Sigmoid colon (tissue), 7 donors: ENCODE data around the gene GPC3. TPM values are rescaled to one million over a fixed set of nuclear protein-coding genes. Genes with fewer than 3 reads are reported as not detected.
A peak's percentile ranks its signal among the peaks of the same experiment; 100 is the strongest.

Source experiments
- DNase-seq: peaks from one replicate; pipeline ENCODE4 v3.0.0-alpha.2; 2019
- H3K27ac ChIP-seq, 4 donors: fragments of 200-600 bp; sonication (generic); one replicate each; pipeline ENCODE4 v1.5.1; 2016 to 2019; ENCODE audit warnings: mild to moderate bottlenecking in 1 of 4
- H3K27me3 ChIP-seq, 3 donors: fragments of 200-600 bp; sonication (generic); one replicate each; pipeline ENCODE4 v1.5.1; 2019; ENCODE audit warnings: mild to moderate bottlenecking in 1 of 3
- H3K36me3 ChIP-seq, 4 donors: fragments of 200-600 bp; sonication (generic); one replicate each; pipeline ENCODE4 v1.5.1; 2016 to 2019
- H3K4me1 ChIP-seq, 4 donors: fragments of 200-600 bp; sonication (generic); one replicate each; pipeline ENCODE4 v1.5.1; 2017 to 2019
- H3K4me3 ChIP-seq, 4 donors: fragments of 200-600 bp; sonication (generic); one replicate each; pipeline ENCODE4 v1.5.1; 2017 to 2019; ENCODE audit warnings: mild to moderate bottlenecking in 2 of 4, moderate library complexity in 1 of 4
- H3K9me3 ChIP-seq, 4 donors: fragments of 200-600 bp in 3 of 4; sonication (generic) in 3 of 4; one replicate each; pipeline versions ENCODE4 v1.5.1 to v1.6.1; 2013 to 2019
- CTCF ChIP-seq, 4 experiments: fragments of 450-650 bp in 3 of 4; fragments of 200-600 bp in 1 of 4; IDR thresholded peaks; one replicate each; pipeline ENCODE4 v1.5.1; 2016 to 2019; ENCODE audit warnings: antibody characterized with exemption in 4 of 4, mild to moderate bottlenecking in 3 of 4, moderate library complexity in 2 of 4
- EP300 ChIP-seq, 4 donors: sonication (generic); formaldehyde crosslinking; IDR thresholded peaks; one replicate each; pipeline ENCODE4 v1.6.1; 2017; ENCODE audit warnings: antibody characterized with exemption in 4 of 4
- POLR2A ChIP-seq, 2 donors: fragments of 450-650 bp; IDR thresholded peaks; one replicate each; pipeline ENCODE4 v1.6.1; 2016; ENCODE audit warnings: antibody characterized with exemption in 2 of 2, mild to moderate bottlenecking in 2 of 2, moderate library complexity in 2 of 2
- POLR2AphosphoS5 ChIP-seq, 4 donors: sonication (generic); formaldehyde crosslinking; IDR thresholded peaks; one replicate each; pipeline ENCODE4 v1.6.1; 2017; ENCODE audit warnings: antibody characterized with exemption in 4 of 4
- WGBS, 2 donors: extraction: QIAGEN DNeasy Blood & Tissue Kit; methylation state at CpG; one replicate each; pipeline ENCODE4 v1.1.7; 2013; 5-methylcytosine and 5-hydroxymethylcytosine counted together
- intact Hi-C: fragments of 100-400 bp; cut with DNase I; formaldehyde crosslinking; loops from one replicate; pipeline ENCODE4 v1.15.1; 2023
- polyA plus RNA-seq, 3 donors: library from polyadenylated mRNA; stranded (reverse); fragments of 200-250 nt; gene quantifications; one replicate each; pipeline ENCODE4 v1.2.3, GENCODE V29; 2013
- total RNA-seq, 4 donors: library from RNA; depleted of rRNA; stranded (reverse); fragments of >200 nt; gene quantifications; one replicate each; pipeline ENCODE4 v1.1.0, GENCODE V29; 2016
- donor health status: healthy with polysubstance abuse.
- donor health status: Bipolar disorder and iron deficiency.
- donor health status: healthy.

The GPC3 gene
- 10 to 100 TPM in 1 of 4 donors, 1 to 10 TPM in 3; 1.6 to 31.4 (median 6.3) TPM for total RNA-seq
- 1 to 10 TPM in 1 of 3 donors, under 1 TPM in 2; 0.46 to 2.7 (median 0.60) TPM for polyA plus RNA-seq

- Histone ChIP-seq H3K36me3 (no peaks in the 10 kb centered on the region), H3K4me3 (peak within 1 kb of the TSS; percentile 16 to 48 (median 41)), H3K27me3 (peaks cover 0 to 5% (median 0%) of the 10 kb centered on the region in 3 donors), H3K4me1 (peaks cover 0 to 8% (median 4%) of the 10 kb centered on the region in 4 donors), H3K27ac (no peak within 1 kb of the TSS), H3K9me3 (no peaks in the 10 kb centered on the region)
- WGBS, 2 donors, result 2% methylated on average over 89 to 90 of the region's 90 CpGs
- intact Hi-C loops, result no loop called here
- TF ChIP-seq POLR2AphosphoS5 (IDR thresholded peaks at IDR 0.05), result no peak
- TF ChIP-seq CTCF (IDR thresholded peaks at IDR 0.05), result no peak
- TF ChIP-seq POLR2A (IDR thresholded peaks at IDR 0.05), result no peak
- no peak for TF ChIP-seq EP300 (IDR thresholded peaks at IDR 0.05)
- DNase-seq, result peak; percentile 72
Measured at GRCh38 chrX:133985164-133985966, at the start of gene GPC3. TSS of gene GPC3 (minus strand) at chrX:133985594.

GRCh38 chrX:134032441-134032840, 47.0 kb upstream of the GPC3 start:
- Histone ChIP-seq H3K27ac (no peak overlapping the region), H3K36me3 (no peaks in the 10 kb centered on the region), H3K9me3 (no peaks in the 10 kb centered on the region), H3K27me3 (no peaks in the 10 kb centered on the region), H3K4me1 (no peaks in the 10 kb centered on the region), H3K4me3 (no peak overlapping the region)
- intact Hi-C loops, result no loop called here
- DNase-seq, result no peak
- TF ChIP-seq CTCF (IDR thresholded peaks at IDR 0.05) (no peak), POLR2AphosphoS5 (IDR thresholded peaks at IDR 0.05) (no peak), EP300 (IDR thresholded peaks at IDR 0.05) (no peak), POLR2A (IDR thresholded peaks at IDR 0.05) (no peak)

- Histone ChIP-seq H3K27ac (no peak overlapping the region), H3K9me3 (no peaks in the 10 kb centered on the region), H3K36me3 (no peaks in the 10 kb centered on the region), H3K4me3 (peak overlapping the region in 2 of 4 donors; percentile 12 to 13), H3K27me3 (no peaks in the 10 kb centered on the region), H3K4me1 (no peaks in the 10 kb centered on the region)
- TF ChIP-seq POLR2A (IDR thresholded peaks at IDR 0.05) (no peak), CTCF (IDR thresholded peaks at IDR 0.05) (peak in 3 of 4 experiments; percentile 25 to 38 (median 36)), EP300 (IDR thresholded peaks at IDR 0.05) (no peak), POLR2AphosphoS5 (IDR thresholded peaks at IDR 0.05) (no peak)
- intact Hi-C loops, result loop anchor here (2.0 to 10.0 kb wide), 2 partner anchors 72 to 234 kb away; no protein-coding TSS in a partner anchor
- peak; percentile 64 for DNase-seq
- 11 to 18% methylated on average over 15 of the region's 15 CpGs for WGBS, 2 donors
Measured at GRCh38 chrX:134026565-134027311, 41.3 kb upstream of the GPC3 start.

GRCh38 chrX:134025986-134026545, 40.7 kb upstream of the GPC3 start:
- Histone ChIP-seq H3K9me3 (no peaks in the 10 kb centered on the region), H3K27me3 (no peaks in the 10 kb centered on the region), H3K36me3 (no peaks in the 10 kb centered on the region), H3K27ac (no peak overlapping the region), H3K4me3 (no peak overlapping the region), H3K4me1 (no peaks in the 10 kb centered on the region)
- no peak for DNase-seq
- WGBS, 2 donors, result 70% methylated on average over 5 of the region's 5 CpGs
- TF ChIP-seq CTCF (IDR thresholded peaks at IDR 0.05) (no peak), POLR2A (IDR thresholded peaks at IDR 0.05) (no peak), EP300 (IDR thresholded peaks at IDR 0.05) (no peak), POLR2AphosphoS5 (IDR thresholded peaks at IDR 0.05) (no peak)
- intact Hi-C loops, result loop anchor here (2.0 to 10.0 kb wide), 2 partner anchors 71 to 233 kb away; no protein-coding TSS in a partner anchor
